Activated B cell treated with CpG ODN at 0.5 μM for 24 hours (primary cell): Measurements from ENCODE around the gene NPIPB2. TPM values are rescaled to one million over a fixed set of nuclear protein-coding genes. Genes with fewer than 3 reads are reported as not detected.
A peak's percentile ranks its signal among the peaks of the same experiment; 100 is the strongest.
"Not testable (repeated sequence)": the region's sequence is repeated elsewhere in the genome, so short reads cannot be mapped to it uniquely, and the experiment has no call there.

Experiments used
- ATAC-seq: fragments of 200-7000 bp; cut with Tn5 transposase; one replicate; pipeline ENCODE4 v1.10.0; 2021; ENCODE audit warnings: low read depth, mild to moderate bottlenecking, moderate library complexity
- CTCF ChIA-PET: fragments of 350-600 bp; sonication (Branson Sonifier 250); formaldehyde crosslinking; loops from one replicate; lab custom pipeline; 2021; ENCODE audit warnings: antibody characterized with exemption; lab: Charles Lee
- POLR2A ChIA-PET: fragments of 350-600 bp; sonication (Branson Sonifier 250); formaldehyde crosslinking; loops from one replicate; lab custom pipeline; 2021; ENCODE audit warnings: antibody characterized with exemption; lab: Charles Lee
- DNase-seq: peaks from one replicate; pipeline ENCODE4 v3.0.0; 2022
- H3K27ac Mint-ChIP-seq: one replicate; pipeline ENCODE4 v1.8.0; 2020; ENCODE audit warnings: mixed read lengths
- H3K27me3 Mint-ChIP-seq: one replicate; pipeline ENCODE4 v1.8.0; 2021; ENCODE audit warnings: mixed read lengths
- H3K36me3 Mint-ChIP-seq: one replicate; pipeline ENCODE4 v1.8.0; 2021; ENCODE audit warnings: low read depth, mixed read lengths
- H3K4me1 Mint-ChIP-seq: one replicate; pipeline ENCODE4 v1.8.0; 2021; ENCODE audit warnings: mixed read lengths
- H3K4me3 Mint-ChIP-seq: one replicate; pipeline ENCODE4 v1.8.0; 2020; ENCODE audit warnings: mild to moderate bottlenecking, mixed read lengths
- H3K9me3 Mint-ChIP-seq: one replicate; pipeline ENCODE4 v1.8.0; 2020; ENCODE audit warnings: mixed read lengths
- intact Hi-C: fragments of 100-400 bp; cut with micrococcal nuclease; formaldehyde crosslinking; loops from one replicate; pipeline ENCODE4 v1.15.1; 2024
- total RNA-seq: library from RNA; stranded (reverse); gene quantifications from 2 replicates; pipeline ENCODE4 v1.2.3, GENCODE V29; 2022
- TF ChIP-seq, protein P1 (sequence below): fragments of 200-600 bp; IDR thresholded peaks from one replicate; pipeline ENCODE4 v1.8.0; 2022; ENCODE audit warnings: antibody characterized with exemption, mild to moderate bottlenecking

Gene NPIPB2
- total RNA-seq, 1 donor from 2014 or later, result 18.7 TPM

GRCh38 chr16:11957591-11958395 is 15.9 kb upstream of the NPIPB2 start:
- DNase-seq (no peak), ATAC-seq (no peak)
- intact Hi-C loops, result loop anchor here (2.0 kb wide), 1 partner anchor 19 kb away; the partner anchor contains the start of gene SNX29
- Mint-ChIP-seq H3K27me3 (no peaks in the 10 kb centered on the region), H3K27ac (no peak overlapping the region), H3K36me3 (no peaks in the 10 kb centered on the region), H3K4me1 (peaks cover 27% of the 10 kb centered on the region), H3K9me3 (no peaks in the 10 kb centered on the region), H3K4me3 (no peak overlapping the region)
- ChIA-PET CTCF (interaction anchor here (1.1 to 2.6 kb wide), 3 partner anchors 9 to 110 kb away, joined by 3 to 20 read pairs (median 7); no protein-coding TSS in a partner anchor), POLR2A (interaction anchor here (0.7 to 2.3 kb wide), 7 partner anchors 11 to 76 kb away, joined by 3 to 16 read pairs (median 6); partner anchors contain the start of gene SNX29)
- TF ChIP-seq, protein P1, sequence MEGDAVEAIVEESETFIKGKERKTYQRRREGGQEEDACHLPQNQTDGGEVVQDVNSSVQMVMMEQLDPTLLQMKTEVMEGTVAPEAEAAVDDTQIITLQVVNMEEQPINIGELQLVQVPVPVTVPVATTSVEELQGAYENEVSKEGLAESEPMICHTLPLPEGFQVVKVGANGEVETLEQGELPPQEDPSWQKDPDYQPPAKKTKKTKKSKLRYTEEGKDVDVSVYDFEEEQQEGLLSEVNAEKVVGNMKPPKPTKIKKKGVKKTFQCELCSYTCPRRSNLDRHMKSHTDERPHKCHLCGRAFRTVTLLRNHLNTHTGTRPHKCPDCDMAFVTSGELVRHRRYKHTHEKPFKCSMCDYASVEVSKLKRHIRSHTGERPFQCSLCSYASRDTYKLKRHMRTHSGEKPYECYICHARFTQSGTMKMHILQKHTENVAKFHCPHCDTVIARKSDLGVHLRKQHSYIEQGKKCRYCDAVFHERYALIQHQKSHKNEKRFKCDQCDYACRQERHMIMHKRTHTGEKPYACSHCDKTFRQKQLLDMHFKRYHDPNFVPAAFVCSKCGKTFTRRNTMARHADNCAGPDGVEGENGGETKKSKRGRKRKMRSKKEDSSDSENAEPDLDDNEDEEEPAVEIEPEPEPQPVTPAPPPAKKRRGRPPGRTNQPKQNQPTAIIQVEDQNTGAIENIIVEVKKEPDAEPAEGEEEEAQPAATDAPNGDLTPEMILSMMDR, result no peak

DNA sequence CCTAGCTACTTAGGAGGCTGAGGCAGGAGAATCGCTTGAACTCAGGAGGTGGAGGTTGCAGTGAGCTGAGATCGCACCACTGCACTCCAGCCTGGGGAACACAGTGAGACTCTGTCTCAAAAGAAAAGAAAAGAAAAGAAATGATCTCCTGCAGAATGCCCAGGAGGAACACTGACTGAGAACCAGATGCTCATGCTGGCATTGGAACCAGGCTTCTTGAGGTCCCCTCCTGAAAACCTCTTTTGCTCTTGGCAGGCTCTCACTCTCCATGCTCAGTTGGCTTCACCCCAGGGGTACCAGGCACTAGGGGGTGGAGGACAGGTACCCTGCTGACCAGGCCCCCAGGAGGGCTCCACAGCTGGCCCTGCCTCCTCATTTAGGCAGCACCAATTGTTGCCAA is 14.7 kb upstream of the NPIPB2 start:
- no peaks in the 10 kb centered on the region for H3K27me3 Mint-ChIP-seq
- no peak overlapping the region for H3K4me3 Mint-ChIP-seq
- TF ChIP-seq, protein P1, result no peak
- ChIA-PET POLR2A (no interaction called here), CTCF (no interaction called here)
- H3K36me3 Mint-ChIP-seq, result no peaks in the 10 kb centered on the region
- ATAC-seq, result no peak
- no peak for DNase-seq
- H3K9me3 Mint-ChIP-seq, result no peaks in the 10 kb centered on the region
- H3K27ac Mint-ChIP-seq, result no peak overlapping the region
- H3K4me1 Mint-ChIP-seq, result peaks cover 22% of the 10 kb centered on the region
- intact Hi-C loops, result no loop called here

- no peaks in the 10 kb centered on the region for H3K36me3 Mint-ChIP-seq
- H3K4me1 Mint-ChIP-seq, result peaks cover 22% of the 10 kb centered on the region
- no peak overlapping the region for H3K4me3 Mint-ChIP-seq
- no peak for DNase-seq
- H3K9me3 Mint-ChIP-seq, result no peaks in the 10 kb centered on the region
- ChIA-PET POLR2A (no interaction called here), CTCF (interaction anchor here (3.1 kb wide), 1 partner anchor 113 kb away, joined by 11 read pairs; no protein-coding TSS in a partner anchor)
- ATAC-seq, result no peak
- TF ChIP-seq, protein P1, result no peak
- no peak overlapping the region for H3K27ac Mint-ChIP-seq
- intact Hi-C loops, result no loop called here
- H3K27me3 Mint-ChIP-seq, result no peaks in the 10 kb centered on the region
These were observed 13.9 kb upstream of the NPIPB2 start for GRCh38 chr16:11955713-11956123.

DNA sequence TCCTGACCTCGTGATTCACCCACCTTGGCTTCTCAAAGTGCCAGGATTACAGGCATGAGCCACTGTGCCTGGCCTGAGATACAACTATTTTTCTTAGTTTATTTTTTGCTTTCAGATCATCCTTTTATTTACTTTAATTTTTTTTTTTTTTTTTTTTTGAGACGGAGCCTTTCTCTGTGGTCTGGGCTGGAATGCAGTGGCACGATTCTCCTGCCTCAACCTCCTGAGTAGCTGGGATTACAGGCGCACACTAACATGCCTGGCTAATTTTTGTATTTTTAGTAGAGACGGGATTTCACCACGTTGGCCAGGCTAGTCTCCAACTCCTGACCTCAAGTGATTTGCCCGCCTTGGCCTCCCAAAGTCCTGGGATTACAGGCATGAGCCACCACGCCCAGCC is 11.7 kb upstream of the NPIPB2 start:
- H3K27ac Mint-ChIP-seq, result not testable (repeated sequence)
- CTCF ChIA-PET, result interaction anchor here (1.2 to 3.1 kb wide), 2 partner anchors 115 to 142 kb away, joined by 4 to 11 read pairs; no protein-coding TSS in a partner anchor

DNA sequence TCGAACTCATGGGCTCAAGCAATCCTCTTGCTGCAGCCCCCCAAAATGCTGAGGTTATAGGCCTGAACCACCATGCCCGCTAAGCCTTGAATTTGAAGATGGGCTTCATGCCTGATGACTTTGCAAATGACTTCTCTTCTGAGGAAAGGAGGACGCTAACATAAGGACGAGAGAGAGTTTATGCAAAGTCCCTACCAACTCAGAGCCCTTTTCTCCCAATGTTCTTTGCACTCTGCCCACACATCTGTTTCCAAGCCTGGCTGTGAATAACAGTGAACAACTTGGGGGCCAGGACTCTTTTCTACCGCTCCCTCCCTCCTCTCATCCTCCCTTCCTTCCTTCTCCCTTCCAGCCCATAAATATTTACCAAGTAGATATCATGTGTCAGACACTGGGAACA is 8.5 kb upstream of the NPIPB2 start:
- H3K4me3 Mint-ChIP-seq, result no peak overlapping the region
- H3K27ac Mint-ChIP-seq, result peak overlapping the region; percentile 9
- peaks cover 14% of the 10 kb centered on the region for H3K4me1 Mint-ChIP-seq
- TF ChIP-seq, protein P1, result no peak
- H3K27me3 Mint-ChIP-seq, result no peaks in the 10 kb centered on the region
- H3K9me3 Mint-ChIP-seq, result no peaks in the 10 kb centered on the region
- POLR2A ChIA-PET, result no interaction called here
- no peaks in the 10 kb centered on the region for H3K36me3 Mint-ChIP-seq
- intact Hi-C loops, result no loop called here
- ATAC-seq (no peak), DNase-seq (no peak)
- CTCF ChIA-PET, result no interaction called here

More for the DNA sequence above, 11.7 kb upstream of the NPIPB2 start:
- H3K9me3 Mint-ChIP-seq, ATAC-seq, H3K4me3 Mint-ChIP-seq, DNase-seq, H3K36me3 Mint-ChIP-seq, H3K27me3 Mint-ChIP-seq, intact Hi-C loops: not testable (repeated sequence)
- POLR2A ChIA-PET, result interaction anchor here (0.6 to 0.7 kb wide), 4 partner anchors 14 to 512 kb away, joined by 3 to 5 read pairs (median 4); no protein-coding TSS in a partner anchor
- H3K4me1 Mint-ChIP-seq, result peaks cover 19% of the 10 kb centered on the region
